Upper lobe of right lung (tissue), 1 donor: ENCODE measurements around the gene TMEM106A. TPM values are rescaled to one million over a fixed set of nuclear protein-coding genes. Genes with fewer than 3 reads are reported as not detected.

ENCODE experiments used
- total RNA-seq: library from RNA; stranded (reverse); fragmentation: NEBNext Ultra II Directional; extraction: Animal tissue kit (Norgen Biotek cat#: 25700); gene quantifications from one replicate; pipeline ENCODE4 v1.2.1, GENCODE V29; 2021
- donor health status: DM: no; HTN: yes; CAD: no; lungs with severe emphysema.

The TMEM106A gene
- total RNA-seq, 1 donor from 2014 or later = 14.2 TPM

Other genes with a start within 250 kb of the TMEM106A start
- 35.0 TPM for gene AARSD1, start 247.4 kb upstream of the TMEM106A start, total RNA-seq
- 0.38 TPM for gene PTGES3L, start 231.8 kb upstream of the TMEM106A start, total RNA-seq
- 14.4 TPM for gene RUNDC1, start 231.3 kb upstream of the TMEM106A start, total RNA-seq
- gene RPL27, start 213.5 kb upstream of the TMEM106A start, total RNA-seq = 752 TPM
- gene IFI35, start 205.1 kb upstream of the TMEM106A start, total RNA-seq = 47.7 TPM
- gene VAT1, start 189.5 kb upstream of the TMEM106A start, total RNA-seq = 267 TPM
- 0.78 TPM for gene RND2, start 186.6 kb upstream of the TMEM106A start, total RNA-seq
- gene BRCA1, start 86.5 kb upstream of the TMEM106A start, total RNA-seq = 4.0 TPM
- gene NBR1, start 40.7 kb upstream of the TMEM106A start, total RNA-seq = 80.4 TPM
- not detected for gene CCDC200, start 16.7 kb downstream of the TMEM106A start, total RNA-seq
- 7,693 TPM for gene RNU2-1, start 22.1 kb downstream of the TMEM106A start, total RNA-seq
- gene ARL4D, start 187.1 kb downstream of the TMEM106A start, total RNA-seq = 18.5 TPM